Caco-2 (cell line): ENCODE results near the gene UBE2O. TPM values are rescaled to one million over a fixed set of nuclear protein-coding genes. Genes with fewer than 3 reads are reported as not detected.
A peak's percentile ranks its signal among the peaks of the same experiment; 100 is the strongest.

Source experiments
- BruUV-seq: library from RNA; stranded (reverse); fragments of 400-500 nt; replicated peaks from 2 replicates; lab custom pipeline; 2021; lab: Mats Ljungman, UMichigan
- CTCF ChIA-PET: fragments of 300-600 bp; sonication (Branson Sonifier 250); formaldehyde crosslinking; loops from one replicate; lab custom pipeline; 2022; ENCODE audit warnings: antibody characterized with exemption; lab: Charles Lee
- POLR2A ChIA-PET: fragments of 300-600 bp; sonication (Branson Sonifier 250); formaldehyde crosslinking; loops from one replicate; lab custom pipeline; 2022; ENCODE audit warnings: antibody characterized with exemption; lab: Charles Lee
- DNase-seq, 2 experiments: peaks; one replicate each; pipeline versions ENCODE4 v3.0.0 to v3.0.0-alpha.2; 2020 to 2022
- H3K27me3 ChIP-seq: replicated peaks from 2 replicates; pipeline ENCODE4 v1.6.0; 2011; ENCODE audit warnings: low read length; ENCODE audit not compliant: control insufficient read depth, insufficient read depth
- H3K36me3 ChIP-seq: 2 replicates; pipeline ENCODE4 v1.5.1; 2011; ENCODE audit warnings: low read length; ENCODE audit not compliant: control insufficient read depth, insufficient read depth
- H3K4me1 ChIP-seq: fragments of 250-450 bp; sonication (Bioruptor Pico); 2 replicates; pipeline ENCODE4 v1.5.1; 2020; ENCODE audit warnings: mild to moderate bottlenecking
- H3K4me3 ChIP-seq: 2 replicates; pipeline ENCODE4 v1.5.1; 2011; ENCODE audit warnings: low read depth, mild to moderate bottlenecking, control low read depth, low read length
- H3K9me3 ChIP-seq: fragments of 250-450 bp; sonication (Bioruptor Pico); 2 replicates; pipeline ENCODE4 v1.5.1; 2020; ENCODE audit warnings: mild to moderate bottlenecking, moderate library complexity
- H3K27ac Mint-ChIP-seq: one replicate; pipeline ENCODE4 v1.8.0; 2022; ENCODE audit warnings: mixed read lengths; ENCODE audit not compliant: unreplicated experiment
- H3K27me3 Mint-ChIP-seq: one replicate; pipeline ENCODE4 v1.8.0; 2022; ENCODE audit warnings: mixed read lengths; ENCODE audit not compliant: insufficient read depth, unreplicated experiment
- H3K36me3 Mint-ChIP-seq: one replicate; pipeline ENCODE4 v1.8.0; 2022; ENCODE audit warnings: mild to moderate bottlenecking, mixed read lengths; ENCODE audit not compliant: insufficient read depth, unreplicated experiment
- H3K4me1 Mint-ChIP-seq: one replicate; pipeline ENCODE4 v1.8.0; 2022; ENCODE audit warnings: low read depth, mixed read lengths; ENCODE audit not compliant: unreplicated experiment
- H3K4me3 Mint-ChIP-seq: one replicate; pipeline ENCODE4 v1.8.0; 2022; ENCODE audit warnings: mild to moderate bottlenecking, moderate library complexity, mixed read lengths; ENCODE audit not compliant: unreplicated experiment
- H3K9me3 Mint-ChIP-seq: one replicate; pipeline ENCODE4 v1.8.0; 2022; ENCODE audit warnings: mixed read lengths; ENCODE audit not compliant: unreplicated experiment
- intact Hi-C: fragments of 100-400 bp; cut with micrococcal nuclease; formaldehyde crosslinking; loops from one replicate; pipeline ENCODE4 v1.10.0; 2022; ENCODE audit not compliant: unreplicated experiment
- total RNA-seq: library from RNA; stranded (reverse); gene quantifications from 2 replicates; pipeline ENCODE4 v1.2.3, GENCODE V29; 2022
- TF ChIP-seq, protein P1 (sequence below), 2 experiments: fragments of 200-600 bp in 1 of 2; IDR thresholded peaks; 1 replicate in 1 of 2; 2 replicates in 1 of 2; pipeline versions ENCODE4 v1.5.1 to v1.8.0; 2011 to 2022; ENCODE audit warnings: antibody characterized with exemption in 1 of 2, control low read depth in 1 of 2, inconsistent platforms in 1 of 2, low read depth in 1 of 2, low read length in 1 of 2, mild to moderate bottlenecking in 1 of 2, moderate library complexity in 1 of 2; ENCODE audit not compliant: insufficient read depth in 1 of 2, severe bottlenecking in 1 of 2, unreplicated experiment in 1 of 2

The UBE2O gene
- total RNA-seq, 1 experiment from 2014 or later: 37.6 TPM

DNA sequence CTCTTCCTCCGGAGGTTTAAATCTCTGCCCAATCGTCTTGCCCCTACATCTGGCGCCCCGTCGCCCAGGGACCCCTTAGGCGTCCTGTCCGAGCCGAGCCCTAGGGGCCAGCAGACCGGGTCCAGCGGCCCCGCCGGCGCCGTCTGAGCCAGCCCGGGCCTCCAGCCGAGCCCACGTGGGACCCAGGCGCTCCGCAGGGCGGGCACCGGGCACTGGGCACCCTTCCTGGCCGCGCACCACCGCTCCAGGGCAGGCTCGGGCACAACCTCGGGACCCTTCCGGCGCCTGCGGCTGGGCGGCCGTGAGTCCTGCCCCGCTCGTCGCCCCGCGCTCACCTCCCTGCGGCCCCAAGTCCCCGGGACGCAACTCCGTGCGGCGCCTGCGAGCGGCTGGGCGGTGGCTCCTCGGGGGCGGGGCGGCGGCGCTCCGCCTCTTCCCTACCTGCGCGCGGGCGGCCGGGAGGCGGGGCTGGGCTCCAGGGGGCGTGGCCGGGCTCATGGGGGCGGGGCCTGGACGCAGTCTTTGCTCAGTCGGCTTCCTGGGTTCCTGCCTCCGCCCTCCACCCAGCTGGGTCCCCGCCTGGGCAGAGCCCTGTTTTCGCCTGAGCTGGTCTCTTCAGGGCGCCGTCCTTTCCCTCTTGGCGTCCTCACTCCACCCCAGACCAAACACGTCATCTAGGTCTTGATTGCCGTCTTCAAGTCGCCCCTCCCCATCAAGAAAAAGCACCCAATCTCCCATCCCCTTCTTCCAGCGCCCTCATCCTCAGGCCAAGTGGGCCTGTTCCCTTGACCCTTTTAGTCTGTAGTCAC lies 48.3 kb upstream of the UBE2O start, which contains the start of gene RHBDF2:
Gene RHBDF2 (minus strand): TSS at position 406 of the 809 bp plus-strand sequence. CDS start 19,899 bp downstream, outside the sequence.
- H3K9me3 Mint-ChIP-seq: no peaks in the 10 kb centered on the region
- peaks cover 21% of the 10 kb centered on the region for H3K4me1 Mint-ChIP-seq
- H3K27ac Mint-ChIP-seq: peak within 1 kb of the TSS; percentile 91
- DNase-seq: peak; percentile 92 to 97
- ChIA-PET CTCF (interaction anchor here (0.6 to 1.7 kb wide), 3 partner anchors 34 to 556 kb away, joined by 3 to 10 read pairs (median 3); partner anchors contain the start of gene AANAT), POLR2A (no interaction called here)
- peaks cover 10% of the 10 kb centered on the region for H3K36me3 Mint-ChIP-seq
- no peaks in the 10 kb centered on the region for H3K27me3 Mint-ChIP-seq
- peak within 1 kb of the TSS; percentile 87 for H3K4me3 Mint-ChIP-seq
- Histone ChIP-seq H3K36me3 (no peaks in the 10 kb centered on the region), H3K9me3 (no peaks in the 10 kb centered on the region), H3K4me1 (peaks cover 35% of the 10 kb centered on the region), H3K27me3 (no peaks in the 10 kb centered on the region), H3K4me3 (peak within 1 kb of the TSS; percentile 64)
- TF ChIP-seq, protein P1, sequence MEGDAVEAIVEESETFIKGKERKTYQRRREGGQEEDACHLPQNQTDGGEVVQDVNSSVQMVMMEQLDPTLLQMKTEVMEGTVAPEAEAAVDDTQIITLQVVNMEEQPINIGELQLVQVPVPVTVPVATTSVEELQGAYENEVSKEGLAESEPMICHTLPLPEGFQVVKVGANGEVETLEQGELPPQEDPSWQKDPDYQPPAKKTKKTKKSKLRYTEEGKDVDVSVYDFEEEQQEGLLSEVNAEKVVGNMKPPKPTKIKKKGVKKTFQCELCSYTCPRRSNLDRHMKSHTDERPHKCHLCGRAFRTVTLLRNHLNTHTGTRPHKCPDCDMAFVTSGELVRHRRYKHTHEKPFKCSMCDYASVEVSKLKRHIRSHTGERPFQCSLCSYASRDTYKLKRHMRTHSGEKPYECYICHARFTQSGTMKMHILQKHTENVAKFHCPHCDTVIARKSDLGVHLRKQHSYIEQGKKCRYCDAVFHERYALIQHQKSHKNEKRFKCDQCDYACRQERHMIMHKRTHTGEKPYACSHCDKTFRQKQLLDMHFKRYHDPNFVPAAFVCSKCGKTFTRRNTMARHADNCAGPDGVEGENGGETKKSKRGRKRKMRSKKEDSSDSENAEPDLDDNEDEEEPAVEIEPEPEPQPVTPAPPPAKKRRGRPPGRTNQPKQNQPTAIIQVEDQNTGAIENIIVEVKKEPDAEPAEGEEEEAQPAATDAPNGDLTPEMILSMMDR (IDR thresholded peaks at IDR 0.05; ENCODE audit: insufficient read depth in 1 of 2, low read depth in 1 of 2, low read length in 1 of 2, severe bottlenecking in 1 of 2, unreplicated experiment in 1 of 2): no peak
- intact Hi-C loops: no loop called here
- no TSS peak for BruUV-seq

DNA sequence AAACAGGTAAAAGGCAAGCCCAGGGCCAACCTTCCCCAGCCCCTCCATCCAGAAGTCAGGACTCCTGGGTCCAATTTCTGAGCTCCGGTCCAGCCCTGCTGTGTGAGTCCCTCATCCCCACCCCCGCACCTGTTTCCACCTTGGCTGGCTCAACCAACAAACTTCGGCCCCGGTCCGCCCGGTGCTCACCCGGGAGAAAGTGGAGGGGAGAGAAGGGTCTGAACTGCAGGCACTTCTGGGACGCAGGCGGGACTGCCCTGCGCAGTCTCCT lies 47.7 kb upstream of the UBE2O start:
- intact Hi-C loops: no loop called here
- Histone ChIP-seq H3K27me3 (no peaks in the 10 kb centered on the region), H3K4me3 (peak overlapping the region; percentile 64), H3K4me1 (peaks cover 33% of the 10 kb centered on the region), H3K36me3 (no peaks in the 10 kb centered on the region), H3K9me3 (no peaks in the 10 kb centered on the region)
- DNase-seq: no peak
- peaks cover 21% of the 10 kb centered on the region for H3K4me1 Mint-ChIP-seq
- H3K27ac Mint-ChIP-seq: peak overlapping the region; percentile 91
- ChIA-PET POLR2A (no interaction called here), CTCF (interaction anchor here (0.8 to 1.2 kb wide), 2 partner anchors 42 to 103 kb away, joined by 3 to 4 read pairs; no protein-coding TSS in a partner anchor)
- H3K27me3 Mint-ChIP-seq: no peaks in the 10 kb centered on the region
- H3K9me3 Mint-ChIP-seq: no peaks in the 10 kb centered on the region
- peak overlapping the region; percentile 87 for H3K4me3 Mint-ChIP-seq
- TF ChIP-seq, protein P1 (IDR thresholded peaks at IDR 0.05; ENCODE audit: insufficient read depth in 1 of 2, low read depth in 1 of 2, low read length in 1 of 2, severe bottlenecking in 1 of 2, unreplicated experiment in 1 of 2): no peak
- H3K36me3 Mint-ChIP-seq: peaks cover 10% of the 10 kb centered on the region
- TSS peak; percentile 41 for BruUV-seq

DNA sequence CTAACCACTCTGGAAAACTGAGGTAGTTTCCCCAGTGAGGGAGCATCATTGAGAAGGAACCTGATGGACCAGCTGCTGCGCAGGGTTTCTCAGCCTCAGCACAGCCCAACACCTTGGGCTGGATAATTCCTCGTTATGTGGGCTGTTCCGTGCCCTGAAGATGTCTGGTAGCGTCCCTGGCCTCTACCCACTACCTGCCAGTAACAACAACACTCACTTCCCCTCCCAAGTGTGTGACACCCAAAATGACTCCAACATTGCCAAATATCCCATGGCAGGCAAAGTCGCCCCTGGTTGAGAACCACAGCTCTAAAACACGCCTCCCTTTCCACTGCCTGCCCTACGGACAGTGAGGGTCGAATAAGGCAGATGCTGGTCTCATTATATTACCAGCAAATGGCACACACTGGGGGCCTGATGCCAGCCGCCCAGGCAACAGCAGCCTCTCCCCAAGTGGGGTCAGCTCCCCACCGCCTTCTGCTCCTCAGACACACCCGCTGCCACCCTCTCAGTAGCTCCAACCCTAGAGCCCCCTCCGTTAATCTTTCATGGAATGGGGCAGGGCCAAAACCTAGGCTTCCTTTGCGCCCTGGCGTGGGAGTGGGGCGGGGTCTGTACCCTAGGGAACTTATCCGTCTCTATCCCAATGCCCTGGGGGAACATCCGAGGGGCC lies 47.3 kb upstream of the UBE2O start:
- Histone ChIP-seq H3K27me3 (no peaks in the 10 kb centered on the region), H3K36me3 (no peaks in the 10 kb centered on the region), H3K4me1 (peaks cover 33% of the 10 kb centered on the region), H3K4me3 (peak overlapping the region; percentile 64), H3K9me3 (no peaks in the 10 kb centered on the region)
- Mint-ChIP-seq H3K4me1 (peaks cover 21% of the 10 kb centered on the region), H3K9me3 (no peaks in the 10 kb centered on the region), H3K4me3 (peak overlapping the region; percentile 87), H3K27me3 (no peaks in the 10 kb centered on the region), H3K36me3 (peaks cover 10% of the 10 kb centered on the region), H3K27ac (peak overlapping the region; percentile 91)
- BruUV-seq: no TSS peak
- peak in 1 of 2 experiments; percentile 33 for DNase-seq
- intact Hi-C loops: no loop called here
- CTCF ChIA-PET: interaction anchor here (0.7 to 1.2 kb wide), 4 partner anchors 11 to 103 kb away, joined by 3 to 6 read pairs (median 4); no protein-coding TSS in a partner anchor
- TF ChIP-seq, protein P1 (IDR thresholded peaks at IDR 0.05; ENCODE audit: insufficient read depth in 1 of 2, low read depth in 1 of 2, low read length in 1 of 2, severe bottlenecking in 1 of 2, unreplicated experiment in 1 of 2): no peak
- POLR2A ChIA-PET: no interaction called here
